Keratinocyte (primary cell): ENCODE data around the gene ARL1. TPM values are rescaled to one million over a fixed set of nuclear protein-coding genes. Genes with fewer than 3 reads are reported as not detected.

ENCODE experiments used
- DNase-seq: peaks from one replicate; pipeline ENCODE4 v3.0.0-alpha.2; 2011; ENCODE audit warnings: low read depth, missing footprints, low spot score
- FAIRE-seq: peaks from 2 replicates; lab custom pipeline; 2011; peaks lifted over from hg19 to GRCh38; lab: Jason Lieb, UNC
- H2AFZ ChIP-seq: 2 replicates; pipeline ENCODE4 v1.6.0; 2012; ENCODE audit warnings: low read length, control low read depth, inconsistent platforms; ENCODE audit not compliant: control insufficient read depth
- H3K27ac ChIP-seq: 2 replicates; pipeline ENCODE4 v1.5.1; 2011; ENCODE audit warnings: low read length; ENCODE audit not compliant: control insufficient read depth, insufficient read depth
- H3K27me3 ChIP-seq: 3 replicates; pipeline ENCODE4 v1.6.0; 2011; ENCODE audit warnings: low read length; ENCODE audit not compliant: control insufficient read depth, insufficient read depth; ENCODE audit errors: extremely low read depth
- H3K36me3 ChIP-seq, 2 experiments: 2 replicates in 1 of 2; 3 replicates in 1 of 2; pipeline ENCODE4 v1.5.1; 2011; ENCODE audit warnings: low read length in 2 of 2, mild to moderate bottlenecking in 1 of 2; ENCODE audit not compliant: control insufficient read depth in 2 of 2, insufficient read depth in 2 of 2; ENCODE audit errors: extremely low read depth in 1 of 2
- H3K4me1 ChIP-seq: 3 replicates; pipeline ENCODE4 v1.5.1; 2011; ENCODE audit warnings: low read length; ENCODE audit not compliant: control insufficient read depth, insufficient read depth; ENCODE audit errors: extremely low read depth
- H3K4me2 ChIP-seq: 3 replicates; pipeline ENCODE4 v1.6.0; 2011; ENCODE audit warnings: low read depth, low read length; ENCODE audit not compliant: control insufficient read depth, insufficient read depth; ENCODE audit errors: extremely low read depth
- H3K4me3 ChIP-seq, 3 experiments: fragments of 200-600 bp in 1 of 3; sonication (generic) in 1 of 3; 2 replicates in 2 of 3; 3 replicates in 1 of 3; pipeline ENCODE4 v1.5.1; 2011 to 2016; ENCODE audit warnings: low read length in 3 of 3, mild to moderate bottlenecking in 3 of 3, control low read depth in 2 of 3, inconsistent platforms in 1 of 3, low read depth in 1 of 3, mixed read lengths in 1 of 3, mixed run types in 1 of 3, moderate library complexity in 1 of 3; ENCODE audit not compliant: control insufficient read depth in 2 of 3, insufficient read depth in 2 of 3; ENCODE audit errors: extremely low read depth in 1 of 3
- H3K79me2 ChIP-seq: 2 replicates; pipeline ENCODE4 v1.6.0; 2012; ENCODE audit warnings: low read length; ENCODE audit not compliant: control insufficient read depth, insufficient read depth
- H3K9ac ChIP-seq: 3 replicates; pipeline ENCODE4 v1.6.0; 2011; ENCODE audit warnings: low read length; ENCODE audit not compliant: control insufficient read depth, insufficient read depth; ENCODE audit errors: extremely low read depth
- H3K9me1 ChIP-seq: 3 replicates; pipeline ENCODE4 v1.6.0; 2011; ENCODE audit warnings: low read length; ENCODE audit not compliant: control insufficient read depth, insufficient read depth; ENCODE audit errors: extremely low read depth
- H3K9me3 ChIP-seq: 2 replicates; pipeline ENCODE4 v1.5.1; 2012; ENCODE audit warnings: low read depth, low read length; ENCODE audit not compliant: control insufficient read depth
- H4K20me1 ChIP-seq: 3 replicates; pipeline ENCODE4 v1.6.0; 2011; ENCODE audit warnings: low read length; ENCODE audit not compliant: control insufficient read depth, insufficient read depth; ENCODE audit errors: extremely low read depth
- CTCF ChIP-seq, 3 experiments: IDR thresholded peaks in 1 of 3; conservative IDR thresholded peaks in 1 of 3; optimal IDR thresholded peaks in 1 of 3; 2 replicates in 2 of 3; 3 replicates in 1 of 3; pipeline versions ENCODE3 to v1.5.1; 2011; ENCODE audit warnings: low read length in 3 of 3, mild to moderate bottlenecking in 3 of 3, moderate library complexity in 2 of 3, control low read depth in 1 of 3, inconsistent platforms in 1 of 3; ENCODE audit not compliant: insufficient read depth in 2 of 3; ENCODE audit errors: extremely low read depth in 1 of 3
- EZH2 ChIP-seq: IDR thresholded peaks from one replicate; pipeline ENCODE4 v1.6.1; 2012; ENCODE audit warnings: inconsistent platforms, mild to moderate bottlenecking, low read length, moderate library complexity
- dilution Hi-C: fragments of 300-500 bp; cut with MboI; formaldehyde crosslinking; loops from one replicate; pipeline ENCODE4 v1.7.0; 2020; ENCODE audit warnings: low sequenced_read_pairs; ENCODE audit not compliant: extremely low pct_ligation_motif_present
- polyA plus RNA-seq, 5 experiments: library from polyadenylated mRNA; depleted of rRNA in 3 of 5; stranded (reverse) in 3 of 5; stranded (forward) in 1 of 5; unstranded in 1 of 5; fragments of >200 nt; gene quantifications; 1 replicate in 1 of 5; 2 replicates in 3 of 5; 3 replicates in 1 of 5; pipeline versions ENCODE4 v1.2.1 to v1.2.3, GENCODE V29; 2011 to 2012; ENCODE audit warnings: missing spikeins in 2 of 5, low read depth in 1 of 5, low replicate concordance in 1 of 5

Gene ARL1
- polyA plus RNA-seq, 1 donor (not counting 4 experiments of a cell fraction or from before 2014, with no cell fraction given): 102 TPM

DNA sequence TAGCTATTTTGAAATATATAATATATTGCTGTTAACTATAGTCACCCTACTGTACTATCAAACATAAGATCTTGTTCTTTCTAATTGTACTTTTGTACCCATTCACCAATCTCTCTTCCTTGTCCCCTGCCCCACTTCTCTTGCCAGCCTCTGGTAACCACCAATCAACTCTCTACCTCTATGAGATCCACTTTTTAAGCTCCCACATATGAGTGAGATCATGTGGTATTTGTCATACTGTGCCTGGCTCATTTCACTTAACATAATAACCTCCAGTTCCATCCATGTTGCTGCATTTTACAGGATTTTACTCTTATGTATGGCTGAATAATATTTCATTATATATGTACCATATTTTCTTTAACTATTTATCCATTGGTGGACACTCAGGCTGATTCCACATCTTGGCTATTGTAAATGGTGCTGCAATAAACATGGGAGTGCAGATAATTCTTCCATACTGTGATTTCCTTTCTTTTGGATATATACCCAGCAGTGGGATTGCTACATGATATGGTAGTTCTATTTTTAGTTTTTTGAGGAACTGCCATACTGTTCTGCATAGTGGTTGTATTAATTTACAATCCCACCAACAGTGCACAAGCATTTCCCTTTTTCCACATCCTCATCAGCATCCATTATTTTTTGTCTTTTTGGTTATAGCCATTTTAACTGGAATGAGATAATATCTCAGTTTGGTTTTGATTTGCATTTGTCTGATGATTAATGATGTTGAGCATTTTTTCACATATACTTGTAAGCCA is 34.1 kb upstream of the ARL1 start:
- Histone ChIP-seq H2AFZ (no peak overlapping the region), H3K4me3 (no peak overlapping the region), H3K9ac (no peak overlapping the region), H3K4me2 (no peak overlapping the region), H3K79me2 (no peaks in the 10 kb centered on the region), H3K27ac (no peak overlapping the region), H3K9me3 (no peaks in the 10 kb centered on the region), H3K27me3 (no peaks in the 10 kb centered on the region), H3K4me1 (no peaks in the 10 kb centered on the region), H3K9me1 (no peaks in the 10 kb centered on the region), H4K20me1 (no peaks in the 10 kb centered on the region), H3K36me3 (no peaks in the 10 kb centered on the region)
- dilution Hi-C loops: no loop called here
- DNase-seq: no peak
- FAIRE-seq: no peak
- no peak for TF ChIP-seq EZH2
- no peak for TF ChIP-seq CTCF (optimal IDR thresholded peaks at IDR 0.05 in 1 of 3, IDR thresholded peaks at IDR 0.05 in 1 of 3, conservative IDR thresholded peaks at IDR 0.05 in 1 of 3; ENCODE audit: extremely low read depth in 1 of 3, insufficient read depth in 2 of 3, low read length in 3 of 3)

GRCh38 chr12:101439236-101439635 is 31.7 kb upstream of the ARL1 start:
- no peak overlapping the region for H3K27ac ChIP-seq
- FAIRE-seq (no peak), DNase-seq (no peak)
- dilution Hi-C loops: no loop called here
- no peak for TF ChIP-seq EZH2
- TF ChIP-seq CTCF (optimal IDR thresholded peaks at IDR 0.05 in 1 of 3, IDR thresholded peaks at IDR 0.05 in 1 of 3, conservative IDR thresholded peaks at IDR 0.05 in 1 of 3; ENCODE audit: extremely low read depth in 1 of 3, insufficient read depth in 2 of 3, low read length in 3 of 3): no peak
- no peaks in the 10 kb centered on the region for H3K4me1 ChIP-seq
- H3K9me3 ChIP-seq: no peaks in the 10 kb centered on the region
- H3K9me1 ChIP-seq: no peaks in the 10 kb centered on the region
- no peaks in the 10 kb centered on the region for H4K20me1 ChIP-seq
- no peak overlapping the region for H3K4me3 ChIP-seq
- H3K79me2 ChIP-seq: no peaks in the 10 kb centered on the region
- no peaks in the 10 kb centered on the region for H3K27me3 ChIP-seq
- no peak overlapping the region for H3K4me2 ChIP-seq
- H2AFZ ChIP-seq: no peak overlapping the region
- no peak overlapping the region for H3K9ac ChIP-seq
- H3K36me3 ChIP-seq: no peaks in the 10 kb centered on the region
